Stimulated activated CD8-positive, alpha-beta memory T cell treated with anti-CD3 and anti-CD28 coated beads, Interleukin-2, amount 100 ng/mL, for 1 hour (primary cell): ENCODE results near the gene KLK1.

Experiments used
- DNase-seq, 2 donors: peaks; one replicate each; pipeline ENCODE4 v3.0.0-alpha.2; 2020; ENCODE audit warnings: low read depth in 2 of 2

The KLK1 gene

DNA sequence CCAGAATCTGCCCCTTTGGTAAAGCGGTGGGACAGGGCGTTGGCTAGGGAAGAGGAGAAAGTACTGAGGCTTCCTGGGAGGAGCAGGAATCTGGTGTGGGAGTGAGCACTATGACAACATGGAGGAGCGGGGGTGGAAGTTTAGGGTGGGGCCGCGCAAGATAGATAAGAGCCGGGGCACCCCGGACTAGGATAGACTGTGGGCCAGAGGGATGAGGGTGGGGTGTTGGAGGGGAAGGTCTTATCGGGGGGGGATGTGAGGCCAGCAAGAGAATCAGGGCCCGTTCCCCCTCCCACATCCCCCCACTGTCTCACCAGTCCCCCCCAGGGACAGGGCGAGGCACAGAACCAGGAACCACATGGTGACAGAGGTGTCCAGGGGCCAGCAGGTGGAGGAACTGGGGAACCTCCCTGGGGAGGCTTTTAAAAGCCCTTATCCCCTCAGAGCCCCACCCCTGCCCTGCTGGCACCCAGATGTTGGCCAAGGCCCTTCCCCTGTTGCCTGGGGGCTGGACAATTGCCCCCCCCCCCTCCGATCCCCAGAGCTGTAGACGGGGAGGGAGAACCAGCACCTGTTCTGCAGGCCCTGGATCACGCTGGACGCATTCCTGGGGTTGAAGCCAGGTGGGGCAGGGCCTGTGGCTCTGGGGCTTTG is at the start of gene KLK1:
KLK1 (minus strand) TSS at position 399 of the 654 bp plus-strand sequence; CDS start at position 360, 39 bp downstream.
- DNase-seq: no peak

DNA sequence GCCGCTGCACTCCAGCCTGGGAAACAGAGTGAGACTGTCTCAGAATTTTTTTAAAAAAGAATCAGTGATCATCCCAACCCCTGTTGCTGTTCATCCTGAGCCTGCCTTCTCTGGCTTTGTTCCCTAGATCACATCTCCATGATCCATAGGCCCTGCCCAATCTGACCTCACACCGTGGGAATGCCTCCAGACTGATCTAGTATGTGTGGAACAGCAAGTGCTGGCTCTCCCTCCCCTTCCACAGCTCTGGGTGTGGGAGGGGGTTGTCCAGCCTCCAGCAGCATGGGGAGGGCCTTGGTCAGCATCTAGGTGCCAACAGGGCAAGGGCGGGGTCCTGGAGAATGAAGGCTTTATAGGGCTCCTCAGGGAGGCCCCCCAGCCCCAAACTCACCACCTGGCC is 49.5 kb upstream of the KLK1 start, which contains the start of gene KLK2:
KLK2 (plus strand) TSS at position 384 of the 400 bp plus-strand sequence. CDS start 35 bp downstream, outside the sequence.
- DNase-seq: no peak

- DNase-seq: no peak
Observed at GRCh38 chr19:50870417-50871089, 47.0 kb upstream of the KLK1 start.

DNA sequence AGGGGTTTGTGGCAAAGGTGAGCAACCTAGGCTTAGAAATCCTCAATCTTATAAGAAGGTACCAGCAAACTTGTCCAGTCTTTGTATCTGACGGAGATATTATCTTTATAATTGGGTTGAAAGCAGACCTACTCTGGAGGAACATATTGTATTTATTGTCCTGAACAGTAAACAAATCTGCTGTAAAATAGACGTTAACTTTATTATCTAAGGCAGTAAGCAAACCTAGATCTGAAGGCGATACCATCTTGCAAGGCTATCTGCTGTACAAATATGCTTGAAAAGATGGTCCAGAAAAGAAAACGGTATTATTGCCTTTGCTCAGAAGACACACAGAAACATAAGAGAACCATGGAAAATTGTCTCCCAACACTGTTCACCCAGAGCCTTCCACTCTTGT is 45.9 kb upstream of the KLK1 start:
- DNase-seq: no peak

DNA sequence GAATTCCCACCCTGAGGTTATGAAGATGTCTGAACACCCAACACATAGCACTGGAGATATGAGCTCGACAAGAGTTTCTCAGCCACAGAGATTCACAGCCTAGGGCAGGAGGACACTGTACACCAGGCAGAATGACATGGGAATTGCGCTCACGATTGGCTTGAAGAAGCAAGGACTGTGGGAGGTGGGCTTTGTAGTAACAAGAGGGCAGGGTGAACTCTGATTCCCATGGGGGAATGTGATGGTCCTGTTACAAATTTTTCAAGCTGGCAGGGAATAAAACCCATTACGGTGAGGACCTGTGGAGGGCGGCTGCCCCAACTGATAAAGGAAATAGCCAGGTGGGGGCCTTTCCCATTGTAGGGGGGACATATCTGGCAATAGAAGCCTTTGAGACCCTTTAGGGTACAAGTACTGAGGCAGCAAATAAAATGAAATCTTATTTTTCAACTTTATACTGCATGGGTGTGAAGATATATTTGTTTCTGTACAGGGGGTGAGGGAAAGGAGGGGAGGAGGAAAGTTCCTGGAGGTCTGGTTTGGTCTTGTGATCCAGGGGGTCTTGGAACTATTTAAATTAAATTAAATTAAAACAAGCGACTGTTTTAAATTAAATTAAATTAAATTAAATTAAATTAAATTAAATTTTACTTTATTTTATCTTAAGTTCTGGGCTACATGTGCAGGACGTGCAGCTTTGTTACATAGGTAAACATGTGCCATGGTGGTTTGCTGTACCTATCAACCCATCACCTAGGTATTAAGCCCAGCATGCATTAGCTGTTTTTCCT is 38.1 kb upstream of the KLK1 start:
- no peak for DNase-seq

GRCh38 chr19:50861010-50861409 is 37.4 kb upstream of the KLK1 start:
- no peak for DNase-seq

DNA sequence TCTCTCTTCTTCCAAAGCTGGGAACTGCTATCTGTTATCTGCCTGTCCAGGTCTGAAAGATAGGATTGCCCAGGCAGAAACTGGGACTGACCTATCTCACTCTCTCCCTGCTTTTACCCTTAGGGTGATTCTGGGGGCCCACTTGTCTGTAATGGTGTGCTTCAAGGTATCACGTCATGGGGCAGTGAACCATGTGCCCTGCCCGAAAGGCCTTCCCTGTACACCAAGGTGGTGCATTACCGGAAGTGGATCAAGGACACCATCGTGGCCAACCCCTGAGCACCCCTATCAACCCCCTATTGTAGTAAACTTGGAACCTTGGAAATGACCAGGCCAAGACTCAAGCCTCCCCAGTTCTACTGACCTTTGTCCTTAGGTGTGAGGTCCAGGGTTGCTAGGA is 36.3 kb upstream of the KLK1 start:
- DNase-seq: no peak

DNA sequence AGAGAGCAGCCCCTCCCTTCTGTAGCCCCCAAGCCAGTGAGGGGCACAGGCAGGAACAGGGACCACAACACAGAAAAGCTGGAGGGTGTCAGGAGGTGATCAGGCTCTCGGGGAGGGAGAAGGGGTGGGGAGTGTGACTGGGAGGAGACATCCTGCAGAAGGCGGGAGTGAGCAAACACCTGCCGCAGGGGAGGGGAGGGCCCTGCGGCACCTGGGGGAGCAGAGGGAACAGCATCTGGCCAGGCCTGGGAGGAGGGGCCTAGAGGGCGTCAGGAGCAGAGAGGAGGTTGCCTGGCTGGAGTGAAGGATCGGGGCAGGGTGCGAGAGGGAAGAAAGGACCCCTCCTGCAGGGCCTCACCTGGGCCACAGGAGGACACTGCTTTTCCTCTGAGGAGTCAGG is 35.3 kb upstream of the KLK1 start:
- no peak for DNase-seq

- no peak for DNase-seq
Observed at GRCh38 chr19:50857366-50857765, 33.8 kb upstream of the KLK1 start.

- no peak for DNase-seq
Observed at GRCh38 chr19:50854636-50855410, 31.2 kb upstream of the KLK1 start, which contains the start of gene KLK3. Gene KLK3, plus strand, starts transcription at chr19:50854915. Its CDS starts 41 bp downstream, at chr19:50854956.

- no peak for DNase-seq
Observed at GRCh38 chr19:50851620-50852019, 28.0 kb upstream of the KLK1 start.

- DNase-seq: no peak
Observed at GRCh38 chr19:50850738-50851137, 27.2 kb upstream of the KLK1 start.

- DNase-seq: no peak
Observed at GRCh38 chr19:50844296-50844935, 20.8 kb upstream of the KLK1 start.

GRCh38 chr19:50843701-50844221 is 20.2 kb upstream of the KLK1 start:
- DNase-seq: no peak

GRCh38 chr19:50843205-50843604 is 19.6 kb upstream of the KLK1 start:
- DNase-seq: no peak

DNA sequence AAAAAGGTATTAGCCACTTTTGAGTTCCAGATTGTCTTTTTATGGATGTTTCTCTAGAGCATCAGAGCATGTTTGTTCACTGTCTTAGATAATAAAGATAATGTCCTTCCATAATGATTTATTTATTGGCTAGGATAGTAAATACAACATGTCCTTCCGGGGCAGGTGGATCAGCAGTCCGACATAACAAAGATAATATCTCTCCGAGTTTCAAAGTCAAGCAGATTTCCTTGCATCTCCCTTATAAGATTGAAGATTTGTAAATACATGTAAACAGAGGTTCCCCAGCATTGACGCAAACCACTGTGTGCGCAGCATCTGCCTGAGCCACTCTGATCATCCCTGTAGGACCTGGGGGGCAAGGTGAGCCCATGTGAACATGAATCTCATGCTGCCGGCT is 18.5 kb upstream of the KLK1 start:
- no peak for DNase-seq

GRCh38 chr19:50839712-50840655 is 16.4 kb upstream of the KLK1 start:
- no peak for DNase-seq

DNA sequence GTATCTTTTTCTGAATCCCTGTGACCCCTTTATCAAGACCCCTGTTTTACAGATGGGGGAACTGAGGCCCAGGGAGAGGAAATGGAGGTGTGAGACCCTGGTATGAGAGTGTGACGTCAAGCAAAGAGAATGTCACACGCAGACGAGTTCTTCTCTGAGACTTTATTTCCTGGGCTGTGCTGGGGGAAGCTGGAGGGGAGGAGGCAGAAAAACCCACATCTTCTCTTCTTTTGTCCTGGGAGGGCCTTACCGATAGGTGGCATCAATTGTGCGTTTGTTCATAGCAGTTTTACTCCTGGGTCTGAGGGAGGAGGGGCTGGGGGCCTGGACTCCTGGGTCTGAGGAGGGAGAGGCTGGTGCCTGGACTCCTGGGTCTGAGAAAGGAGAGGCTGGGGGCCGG is 14.7 kb upstream of the KLK1 start:
- DNase-seq: no peak

DNA sequence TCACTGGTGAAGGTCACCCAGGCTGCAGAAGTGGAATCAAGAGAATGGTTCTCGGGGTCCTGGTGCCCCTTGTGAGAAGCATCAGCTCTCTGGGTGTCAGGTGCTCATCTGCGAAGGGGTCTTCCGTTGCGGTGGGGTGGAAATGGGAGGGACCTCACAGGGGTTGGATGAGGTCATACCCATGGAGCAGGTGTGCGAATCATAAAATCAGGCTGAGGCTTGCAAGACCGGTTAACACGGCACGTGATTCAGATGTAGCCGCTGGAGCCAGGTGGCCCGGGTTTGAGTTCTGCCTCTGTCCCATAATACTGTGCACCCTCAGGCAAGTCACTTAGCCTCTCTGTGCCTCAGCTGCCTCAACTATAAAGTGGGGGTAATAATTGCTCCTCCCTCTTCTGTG is 13.7 kb upstream of the KLK1 start:
- DNase-seq: no peak
